GM19239 (cell line): ENCODE results near the gene SLC39A3.

Source experiments
- DNase-seq: peaks from one replicate; pipeline ENCODE4 v3.0.0; 2011; ENCODE audit warnings: low spot score; ENCODE audit not compliant: insufficient read length
- FAIRE-seq: peaks from 2 replicates; lab custom pipeline; 2011; peaks lifted over from hg19 to GRCh38; lab: Jason Lieb, UNC

Gene SLC39A3

DNA sequence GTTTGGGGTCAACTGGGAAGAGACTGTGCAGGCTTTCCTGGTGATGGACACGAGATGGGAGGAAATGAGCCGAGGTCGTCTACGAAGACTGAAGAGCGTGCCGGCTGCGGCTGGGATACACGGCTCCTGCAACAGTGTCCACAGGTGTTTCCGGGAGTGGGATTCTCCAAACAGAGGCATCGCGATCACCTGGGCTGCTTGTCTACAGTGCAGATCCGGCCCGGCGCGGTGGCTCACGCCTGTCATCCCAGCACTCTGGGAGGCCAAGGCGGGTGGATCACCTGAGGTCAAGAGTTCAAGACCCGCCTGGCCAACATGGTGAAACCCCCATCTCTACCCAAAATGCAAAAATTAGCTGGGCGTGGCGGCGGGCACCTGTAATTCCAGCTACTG is 11.6 kb upstream of the SLC39A3 start:
- FAIRE-seq (no peak), DNase-seq (no peak)

DNA sequence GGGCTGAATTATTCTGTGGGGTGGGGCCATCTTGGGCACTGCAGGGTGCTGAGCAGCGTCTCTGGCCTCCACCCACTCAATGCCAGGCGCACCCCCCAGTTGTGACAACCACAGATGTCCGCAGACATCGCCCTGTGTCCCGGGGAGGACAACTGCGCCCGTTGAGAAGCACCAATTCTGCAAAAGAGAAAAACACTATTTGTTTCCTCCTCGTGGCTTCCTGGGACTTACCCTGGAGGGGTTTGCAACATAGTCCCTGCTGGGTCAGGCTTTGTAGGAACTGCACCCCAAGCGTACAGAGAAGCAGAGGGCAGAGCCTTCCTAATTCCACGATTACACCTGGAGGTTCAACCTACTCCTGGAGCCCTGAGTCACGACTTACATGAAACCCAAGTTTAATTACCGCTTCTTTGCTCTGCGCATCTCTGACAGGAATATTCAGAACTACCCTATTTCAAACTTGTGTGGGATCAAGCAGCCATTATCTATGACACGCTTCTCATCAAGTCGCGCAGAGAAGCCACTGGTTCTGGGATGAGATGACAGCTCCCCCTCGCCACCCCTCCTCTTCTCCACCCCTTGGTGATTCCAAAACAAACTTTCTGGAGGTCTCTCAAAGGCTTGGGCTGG is 11.1 kb upstream of the SLC39A3 start:
- no peak for DNase-seq
- FAIRE-seq, result no peak

DNA sequence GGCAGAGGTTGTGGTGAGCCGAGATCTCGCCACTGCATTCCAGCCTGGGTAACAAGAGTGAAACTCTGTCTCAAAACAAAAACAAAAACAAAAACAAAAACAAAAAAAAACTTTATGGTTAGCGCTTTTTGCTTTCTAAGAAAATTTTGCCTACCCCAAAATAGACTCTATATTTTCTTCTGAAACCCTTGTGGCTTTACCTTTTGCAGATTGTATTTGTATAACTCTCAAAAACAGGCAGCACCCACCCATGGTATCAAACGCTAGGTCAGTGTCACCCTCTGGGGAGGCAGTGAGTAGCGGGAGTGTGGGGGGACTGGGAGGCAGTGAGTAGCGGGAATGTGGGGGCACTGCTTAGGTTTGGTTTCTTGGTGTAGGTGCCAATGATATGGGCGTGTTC is 7.5 kb upstream of the SLC39A3 start:
- FAIRE-seq, result no peak
- no peak for DNase-seq

DNA sequence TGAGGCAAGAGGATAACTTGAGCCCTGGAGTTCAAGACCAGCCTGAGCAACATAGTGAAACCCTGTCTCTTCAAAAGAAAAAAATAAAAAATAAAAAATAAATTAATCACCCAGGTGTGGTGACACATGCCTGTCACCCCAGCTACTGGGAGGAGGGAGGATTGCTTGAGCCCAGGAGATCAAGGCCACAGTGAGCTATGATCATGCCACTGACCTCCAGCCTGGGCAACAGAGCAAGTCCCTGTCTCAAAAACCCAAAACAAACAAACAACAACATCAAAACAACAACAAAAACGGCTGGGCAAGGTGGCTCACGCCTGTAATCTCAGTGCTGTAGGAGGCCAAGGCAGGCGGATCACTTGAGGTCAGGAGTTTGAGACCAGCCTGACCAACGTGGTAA is 4.3 kb upstream of the SLC39A3 start:
- FAIRE-seq, result no peak

DNA sequence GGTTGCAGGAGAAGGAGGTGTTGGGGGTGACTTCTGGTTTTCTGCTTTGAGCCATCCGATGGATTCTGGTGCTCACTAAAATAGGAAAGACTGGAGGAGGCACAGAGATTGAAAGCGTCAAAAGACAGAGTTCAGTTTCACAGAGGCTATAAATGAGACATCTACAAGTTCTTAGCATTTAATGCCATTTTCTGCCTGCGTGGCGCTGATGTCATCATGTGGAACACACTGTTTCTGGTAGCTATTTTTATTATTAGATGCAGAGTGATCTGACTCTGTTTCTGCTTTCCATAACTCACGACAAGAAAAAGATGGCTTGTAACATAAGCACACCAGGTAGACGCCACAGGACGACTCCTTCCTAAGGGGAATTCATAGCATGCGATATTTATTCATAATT is 3.3 kb upstream of the SLC39A3 start:
- FAIRE-seq (no peak), DNase-seq (no peak)

More for the DNA sequence above, 4.3 kb upstream of the SLC39A3 start:
- DNase-seq, result no peak

DNA sequence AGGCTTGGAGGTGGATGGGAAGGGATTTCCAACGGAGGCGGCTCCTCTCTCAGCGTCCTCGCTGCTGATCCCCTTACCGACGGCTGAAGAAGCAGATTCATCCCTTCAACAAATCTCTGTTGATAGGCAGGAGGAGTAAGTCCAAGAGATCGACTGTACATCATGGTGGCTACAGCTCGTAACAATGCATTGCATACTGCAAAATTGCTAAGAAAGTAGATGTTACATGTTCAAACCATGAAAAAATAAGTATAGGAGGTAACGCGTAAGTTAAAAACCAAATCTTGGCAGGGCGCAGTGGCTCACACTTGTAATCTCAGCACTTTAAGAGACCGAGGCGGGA is 468 bp upstream of the SLC39A3 start:
- FAIRE-seq (no peak), DNase-seq (no peak)

DNA sequence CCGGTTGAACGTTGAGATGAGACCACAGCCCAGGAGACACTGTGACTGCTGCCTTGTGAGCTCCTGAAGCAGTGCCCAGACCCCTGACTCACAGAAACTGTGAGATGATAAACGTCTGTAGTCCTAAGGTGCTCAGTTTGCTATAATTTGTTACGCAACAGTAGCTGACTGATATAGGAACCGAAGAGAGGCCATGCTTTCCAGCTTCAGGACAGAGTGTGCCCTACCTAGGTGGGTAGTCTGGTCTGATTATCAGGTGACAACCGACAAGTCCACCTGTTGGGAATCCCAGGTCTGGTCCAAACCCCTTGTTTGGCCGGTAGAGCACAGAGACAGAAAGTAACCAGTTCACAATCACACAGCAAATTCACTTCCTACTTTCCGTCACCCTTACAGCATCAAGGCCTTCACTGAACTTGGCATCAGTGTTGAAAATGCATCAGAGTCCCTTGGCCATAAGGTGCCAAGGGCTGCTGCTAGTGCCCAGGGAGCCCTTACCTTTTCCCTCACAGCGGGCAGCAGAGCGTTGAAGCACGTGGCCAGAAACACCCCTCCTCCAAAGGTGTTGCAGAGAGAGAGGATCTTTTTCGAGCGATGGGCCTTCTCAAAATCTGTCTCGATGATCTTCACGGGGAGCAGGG is 3.1 kb downstream of the SLC39A3 start:
- FAIRE-seq (no peak), DNase-seq (no peak)

DNA sequence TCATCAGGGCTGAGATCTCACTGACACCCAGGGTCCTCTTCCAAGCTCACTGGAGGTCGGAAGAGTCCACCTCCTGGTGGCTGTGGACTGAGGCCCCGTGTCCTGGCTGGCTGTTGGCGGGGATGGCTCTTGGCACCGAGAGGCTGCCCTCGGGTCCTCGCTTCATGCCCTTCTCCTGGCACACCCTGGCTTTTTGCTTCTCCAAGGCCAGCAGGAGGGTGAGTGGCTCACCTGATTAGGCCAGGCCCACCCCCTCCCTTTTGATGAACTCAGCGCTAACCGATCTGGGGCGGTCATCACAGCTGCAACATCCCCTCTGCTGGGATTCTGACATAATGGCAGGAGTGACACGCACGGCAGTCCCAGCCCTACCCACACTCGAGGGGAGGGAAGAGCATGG is 4.4 kb downstream of the SLC39A3 start:
- DNase-seq, result no peak
- no peak for FAIRE-seq

DNA sequence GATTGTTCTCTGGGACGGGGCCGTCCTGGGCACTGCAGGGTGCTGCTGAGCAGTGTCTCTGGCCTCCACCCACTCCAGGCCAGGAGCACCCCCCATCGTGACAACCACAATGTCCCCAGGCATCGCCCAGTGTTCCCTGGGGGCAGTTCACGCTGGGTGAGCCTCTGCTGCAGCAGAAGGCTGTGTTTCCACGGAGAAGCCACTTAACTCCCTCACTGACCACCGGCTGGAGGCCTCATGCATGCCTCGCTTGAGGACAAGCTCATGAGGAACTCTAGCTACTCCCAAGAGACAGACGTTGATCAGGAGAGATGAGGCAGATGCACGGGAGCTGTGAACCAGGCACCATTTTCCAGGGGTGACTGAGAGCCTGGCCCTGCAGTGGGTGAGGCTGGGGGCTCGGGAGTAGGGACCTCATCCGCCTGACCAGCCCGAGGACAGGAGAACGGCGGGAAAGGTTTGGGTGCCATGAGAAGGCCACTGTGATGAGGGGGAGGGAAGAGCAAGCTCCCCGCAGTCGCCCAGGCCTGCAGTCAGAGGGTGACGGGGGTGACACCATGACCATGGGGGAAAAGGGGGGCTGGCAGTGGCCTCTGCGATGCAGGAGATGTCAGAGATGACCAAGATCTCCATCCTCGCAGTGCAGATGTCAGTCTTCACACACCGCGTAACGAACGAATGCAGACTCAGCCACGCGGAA is 5.1 kb downstream of the SLC39A3 start:
- FAIRE-seq (no peak), DNase-seq (no peak)

DNA sequence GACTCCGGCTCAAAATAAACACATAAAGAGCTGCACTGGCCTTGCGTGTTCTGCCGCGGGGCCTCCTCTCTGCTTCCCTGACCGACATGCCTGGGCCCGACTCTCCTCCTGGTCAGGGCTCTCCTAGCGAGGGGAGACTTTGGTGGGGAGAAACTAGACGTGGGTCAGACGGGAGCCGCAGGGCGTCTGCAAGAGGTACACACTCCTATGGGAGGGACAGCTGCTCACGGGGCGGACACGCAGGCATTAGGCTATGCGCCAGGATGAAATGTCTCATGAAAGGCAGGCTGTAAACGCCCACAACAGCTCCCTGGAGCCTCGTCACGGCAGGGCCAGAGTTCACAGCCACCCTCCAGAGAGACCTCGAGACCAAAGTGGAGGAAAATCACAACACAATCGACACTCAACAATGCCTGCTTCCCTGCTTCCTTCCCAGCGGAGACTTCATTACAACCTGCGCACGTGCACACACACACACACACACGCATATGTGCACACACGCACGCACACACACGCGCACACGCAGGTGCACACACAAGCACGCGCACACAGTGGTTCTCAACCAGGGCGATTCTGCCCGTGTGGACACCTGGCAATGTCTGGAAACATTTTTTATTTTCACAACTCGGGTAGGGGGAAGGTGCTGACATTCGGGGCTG is 5.8 kb downstream of the SLC39A3 start:
- no peak for FAIRE-seq
- DNase-seq, result no peak

DNA sequence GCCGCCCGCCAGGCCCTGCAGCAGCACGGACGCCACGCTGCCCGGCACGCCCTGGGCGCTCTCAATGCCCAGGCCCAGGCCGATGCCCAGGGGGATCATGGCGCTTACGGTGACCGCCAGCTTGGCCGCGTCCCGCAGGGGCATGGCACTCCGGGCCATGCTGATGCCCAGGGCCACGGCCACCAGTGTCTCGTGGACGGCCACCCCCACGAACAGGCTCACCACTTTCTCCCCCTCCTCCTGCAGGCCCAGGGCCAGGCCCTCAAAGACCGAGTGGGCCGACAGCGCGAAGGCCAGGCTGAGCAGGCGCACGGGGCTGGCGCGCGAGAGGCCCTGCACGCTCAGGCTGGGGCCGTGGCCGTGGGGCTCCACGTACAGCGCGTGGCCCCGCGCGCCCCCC is 6.9 kb downstream of the SLC39A3 start:
- DNase-seq (no peak), FAIRE-seq (no peak)

DNA sequence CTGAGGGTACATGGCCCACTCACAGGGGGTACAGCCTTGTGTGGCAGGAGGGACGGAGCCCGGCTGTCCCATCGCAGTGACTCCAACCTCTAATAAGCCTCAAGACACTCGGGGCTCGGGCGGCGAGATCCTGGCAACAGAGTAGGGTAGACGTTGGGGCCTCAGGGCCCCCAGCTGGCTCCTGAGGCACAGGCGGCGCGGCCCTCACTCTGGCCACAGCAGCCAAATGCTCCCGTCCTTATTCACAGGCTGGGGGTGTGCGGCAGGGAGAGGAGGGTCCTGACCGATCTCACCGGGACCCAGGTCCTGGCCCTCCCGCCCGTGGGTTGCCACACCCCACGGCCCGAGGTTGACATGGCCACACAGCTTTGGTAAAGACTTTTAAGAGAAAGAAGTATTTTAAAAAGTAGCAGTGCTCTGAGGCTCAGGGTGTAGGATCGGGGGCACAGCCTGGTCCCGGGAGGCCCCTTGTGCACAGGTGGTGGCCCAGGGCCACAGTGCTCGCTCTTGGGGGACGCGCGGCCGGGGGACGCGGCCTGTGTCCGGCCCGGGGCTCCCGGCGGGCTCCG is 7.6 kb downstream of the SLC39A3 start:
- no peak for DNase-seq
- no peak for FAIRE-seq

DNA sequence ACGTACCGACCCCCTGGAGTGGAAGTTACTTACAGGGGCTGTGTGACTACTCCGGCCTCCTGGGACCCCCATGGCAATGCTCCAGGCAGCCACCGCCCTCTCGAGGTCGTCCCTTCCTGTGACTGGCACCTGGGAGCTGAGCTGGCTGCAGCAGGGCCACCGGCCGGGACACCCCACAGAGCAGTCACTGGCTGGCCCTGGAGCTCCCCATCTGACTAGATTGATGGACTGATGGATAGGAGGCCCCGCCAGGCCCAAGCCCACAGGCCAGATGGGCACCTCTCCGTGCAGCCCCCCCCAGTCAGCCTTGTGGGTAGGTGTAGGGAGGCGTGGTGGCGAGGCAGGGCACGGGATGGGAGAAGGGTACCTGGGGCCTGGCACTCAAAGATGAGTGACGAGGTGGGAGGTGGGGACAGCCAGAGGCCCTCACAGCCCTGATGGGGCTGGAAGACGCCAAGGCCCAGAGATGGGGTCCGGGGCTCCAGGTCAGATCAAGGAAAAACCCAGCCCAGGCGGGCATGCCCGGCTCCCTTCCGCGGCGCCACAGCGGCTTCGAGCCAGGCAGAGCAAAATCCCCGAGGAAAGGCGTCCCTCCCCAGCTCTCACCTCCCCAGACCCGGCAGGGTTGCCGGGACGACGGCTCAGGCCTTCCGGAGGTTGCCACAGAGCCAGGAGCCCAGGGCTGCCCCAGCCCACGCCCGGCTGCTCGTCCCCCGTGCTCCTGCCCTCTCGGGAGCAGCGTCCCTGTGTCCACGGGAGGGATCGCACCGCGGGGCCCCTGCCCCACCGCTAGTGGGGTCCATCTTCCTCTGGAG is 8.4 kb downstream of the SLC39A3 start:
- no peak for DNase-seq
- FAIRE-seq, result no peak

DNA sequence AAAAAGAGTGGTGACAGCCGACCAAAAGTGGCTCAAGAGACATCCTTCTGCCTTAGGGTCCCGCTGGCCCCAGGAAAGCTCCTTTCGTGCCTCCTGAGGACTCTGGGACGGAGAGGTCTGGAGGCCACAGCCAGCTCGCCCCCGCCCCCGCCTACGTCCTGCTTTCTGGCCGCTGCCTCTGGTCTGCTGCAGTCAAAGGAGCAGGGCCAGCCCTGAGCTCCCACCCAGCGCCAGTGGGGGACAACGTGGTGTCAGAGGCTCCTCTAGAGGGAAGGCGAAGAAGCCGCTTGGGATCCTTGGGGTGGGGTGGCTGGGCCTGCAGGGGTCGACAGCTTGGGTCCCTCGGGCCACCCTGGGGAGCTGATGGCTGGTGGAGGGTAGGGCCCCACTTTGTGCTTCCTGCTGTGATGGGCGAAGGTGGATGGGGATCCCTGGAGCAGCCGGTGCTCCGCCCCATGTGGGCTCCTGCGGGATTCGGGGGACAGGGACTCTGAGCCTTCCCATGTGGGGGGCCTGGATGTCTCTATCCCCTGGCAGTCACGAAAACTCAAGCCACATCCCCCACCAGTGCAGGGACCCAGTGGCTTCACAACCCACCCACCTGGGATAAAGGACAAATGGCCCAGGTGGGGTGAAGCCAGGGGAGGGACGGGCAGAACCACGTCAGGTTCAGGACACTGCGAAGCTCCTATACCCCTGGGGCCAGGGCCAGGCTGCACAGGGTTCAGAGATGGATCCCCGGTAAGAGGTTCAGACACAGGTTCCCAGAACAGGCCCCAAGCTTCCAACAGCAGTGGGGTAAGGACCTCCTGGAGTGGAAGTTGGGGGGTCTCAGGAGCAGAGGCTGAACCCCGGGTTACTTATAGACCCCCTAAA is 9.6 kb downstream of the SLC39A3 start:
- no peak for FAIRE-seq
- DNase-seq, result no peak

DNA sequence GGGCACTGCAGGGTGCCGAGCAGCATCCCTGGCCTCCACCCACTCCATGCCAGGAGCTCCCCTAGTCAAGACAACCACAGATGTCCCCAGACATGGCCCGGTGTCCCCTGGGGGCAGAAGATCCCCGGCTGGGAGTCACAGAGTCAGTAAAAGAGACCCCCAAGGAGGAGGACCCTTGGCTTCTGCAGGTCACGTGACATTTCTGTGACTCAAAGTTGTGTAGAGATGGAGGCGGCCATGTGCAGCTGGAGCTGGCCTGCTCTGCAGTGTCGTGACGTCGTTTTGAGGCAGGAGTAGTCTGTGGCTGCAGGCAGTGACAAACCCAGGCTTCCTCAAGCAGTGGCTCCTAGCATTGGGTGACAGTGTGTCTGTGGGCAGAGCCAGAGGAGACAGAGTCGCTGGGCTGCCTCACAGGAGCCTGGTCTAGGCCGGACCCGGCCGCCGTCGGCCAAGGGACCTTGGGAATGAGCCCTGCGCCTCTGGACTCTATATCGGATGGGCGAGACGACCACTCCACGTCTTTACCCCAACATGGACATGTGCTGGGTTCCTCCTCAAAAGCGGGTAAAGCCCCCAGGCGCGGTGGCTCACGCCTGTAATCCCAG is 10.9 kb downstream of the SLC39A3 start:
- DNase-seq, result no peak
- FAIRE-seq, result no peak

DNA sequence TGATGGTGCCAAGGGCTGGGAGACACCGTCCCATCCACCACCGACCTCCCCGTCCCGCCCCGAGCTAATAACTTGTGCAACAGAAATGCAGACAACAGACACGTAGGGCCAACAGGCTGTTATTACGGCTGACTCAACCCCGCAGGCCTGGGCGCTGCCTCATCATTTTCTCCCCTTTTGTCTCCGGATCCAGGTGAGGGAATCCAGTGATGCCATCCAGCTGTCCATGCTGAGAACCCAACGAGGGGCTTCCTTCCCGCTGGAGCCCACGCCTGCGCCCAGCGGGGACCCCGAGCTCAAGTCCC is 12.2 kb downstream of the SLC39A3 start:
- DNase-seq (no peak), FAIRE-seq (no peak)

DNA sequence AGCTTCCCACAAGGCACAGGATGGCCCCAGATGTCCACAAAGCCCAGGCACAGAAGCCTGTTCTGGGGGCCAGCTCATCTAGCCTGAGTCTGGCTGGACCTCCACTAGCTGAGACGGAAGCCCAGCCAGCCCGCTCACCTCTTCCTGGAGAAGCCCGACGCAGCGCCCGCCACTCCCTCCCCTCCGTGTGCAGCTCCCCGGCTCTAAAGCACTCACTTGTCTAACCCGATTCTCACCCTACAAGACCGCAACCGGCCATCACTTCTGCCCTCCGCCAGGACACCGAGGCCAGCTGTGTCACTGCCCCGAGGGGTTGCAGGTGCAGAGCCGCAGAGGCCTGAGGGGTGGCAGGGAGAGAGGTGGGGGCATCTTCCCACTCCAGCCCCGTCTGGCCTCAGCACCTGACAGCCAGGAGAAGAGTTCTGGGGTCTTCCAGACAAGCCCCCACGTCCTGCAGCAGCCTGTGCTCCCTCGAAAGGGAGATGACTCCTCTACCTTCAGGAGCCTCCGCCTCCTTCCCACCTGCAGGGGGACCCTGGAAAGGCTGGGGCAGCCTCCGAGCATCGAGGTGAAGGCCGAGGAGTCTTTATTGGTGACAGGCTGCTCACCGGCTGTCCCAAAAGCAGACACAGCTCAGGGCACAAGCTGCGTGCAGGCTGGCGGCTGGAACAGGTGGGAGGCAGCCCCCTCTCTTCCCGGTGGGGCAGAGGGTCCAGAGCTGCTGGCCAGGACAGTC is 12.7 kb downstream of the SLC39A3 start:
- no peak for DNase-seq
- no peak for FAIRE-seq

DNA sequence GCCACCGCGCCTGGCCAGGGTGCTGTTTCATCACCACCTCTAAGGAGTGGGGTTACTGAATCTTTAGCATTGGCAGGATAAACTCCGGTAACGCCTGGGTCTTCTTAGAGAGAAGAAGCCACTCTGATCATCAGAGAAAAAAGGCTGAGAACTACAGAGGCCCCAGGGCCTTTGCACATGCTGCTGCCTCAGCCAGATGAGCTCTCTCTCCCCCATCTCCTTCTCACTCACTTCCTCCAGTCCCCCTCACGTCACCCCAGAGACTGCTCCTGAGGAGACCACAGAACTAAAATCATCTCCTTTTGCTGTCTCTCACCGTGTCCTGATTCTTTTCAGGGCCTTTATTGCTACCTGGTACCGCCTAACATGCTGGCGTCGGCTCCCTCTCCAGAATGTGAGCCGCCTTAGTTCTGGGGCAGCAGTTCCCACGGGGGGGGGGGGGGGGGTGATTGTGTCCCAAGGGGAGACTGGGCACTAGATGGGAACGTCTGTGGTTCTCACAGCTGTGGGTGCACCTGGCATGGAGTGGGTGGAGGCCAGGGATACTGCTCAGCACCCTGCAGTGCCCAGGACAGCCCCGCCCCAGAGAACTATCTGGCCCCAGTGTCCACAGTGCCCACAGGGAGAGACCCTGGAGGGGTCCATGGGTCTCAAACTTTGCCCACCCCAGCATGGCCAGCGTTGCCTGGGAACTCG is 13.5 kb downstream of the SLC39A3 start:
- FAIRE-seq, result no peak
- no peak for DNase-seq
